Stimulated activated naive CD8-positive, alpha-beta T cell treated with anti-CD3 and anti-CD28 coated beads, Interleukin-15, amount 100 ng/mL, for 72 hours (primary cell): Measurements from ENCODE around the gene SCGB3A1.
A peak's percentile ranks its signal among the peaks of the same experiment; 100 is the strongest.

Experiments
- ATAC-seq: fragments of 150-1000 bp; cut with Tn5 transposase; 2 replicates; pipeline ENCODE4 v1.10.0; 2021; ENCODE audit warnings: mild to moderate bottlenecking, moderate library complexity
- DNase-seq, 2 donors: peaks; one replicate each; pipeline ENCODE4 v3.0.0; 2021 to 2022
- H3K27ac Mint-ChIP-seq, 2 donors: one replicate each; pipeline ENCODE4 v1.8.0; 2022; ENCODE audit warnings: mild to moderate bottlenecking in 2 of 2, mixed read lengths in 2 of 2, moderate library complexity in 2 of 2
- H3K27me3 Mint-ChIP-seq: one replicate; pipeline ENCODE4 v1.8.0; 2022; ENCODE audit warnings: mixed read lengths
- H3K4me1 Mint-ChIP-seq: one replicate; pipeline ENCODE4 v1.8.0; 2022; ENCODE audit warnings: mild to moderate bottlenecking, mixed read lengths
- H3K4me3 Mint-ChIP-seq, 2 donors: one replicate each; pipeline ENCODE4 v1.8.0; 2022; ENCODE audit warnings: mild to moderate bottlenecking in 2 of 2, mixed read lengths in 2 of 2, moderate library complexity in 1 of 2
- H3K9me3 Mint-ChIP-seq, 2 donors: one replicate each; pipeline ENCODE4 v1.8.0; 2022; ENCODE audit warnings: mixed read lengths in 2 of 2

SCGB3A1 gene

DNA sequence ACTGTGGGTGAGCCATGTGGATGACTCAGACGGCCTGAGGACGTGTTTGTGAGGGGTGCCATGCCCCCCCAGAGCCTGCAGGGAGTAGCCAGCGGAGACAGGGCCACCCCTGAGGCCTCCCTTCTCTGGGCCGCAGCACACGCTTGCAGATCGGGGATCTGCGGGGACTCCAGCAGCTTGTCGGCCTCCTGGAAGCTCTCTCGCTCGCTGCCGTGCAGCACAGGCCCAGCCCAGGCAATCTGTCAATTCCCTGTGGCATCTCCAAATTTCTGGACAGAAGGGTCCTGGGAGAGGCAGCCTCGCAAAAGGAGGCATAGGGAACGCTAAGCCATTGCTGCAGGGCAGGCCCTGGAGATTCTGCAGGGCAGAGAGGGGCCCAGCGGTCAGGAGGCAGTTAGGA lies 36.9 kb upstream of the SCGB3A1 start:
- H3K4me3 Mint-ChIP-seq = no peak overlapping the region
- DNase-seq = no peak
- no peak for ATAC-seq
- no peaks in the 10 kb centered on the region for H3K27me3 Mint-ChIP-seq
- H3K9me3 Mint-ChIP-seq = no peaks in the 10 kb centered on the region
- peaks cover 26% of the 10 kb centered on the region for H3K4me1 Mint-ChIP-seq
- no peak overlapping the region for H3K27ac Mint-ChIP-seq

DNA sequence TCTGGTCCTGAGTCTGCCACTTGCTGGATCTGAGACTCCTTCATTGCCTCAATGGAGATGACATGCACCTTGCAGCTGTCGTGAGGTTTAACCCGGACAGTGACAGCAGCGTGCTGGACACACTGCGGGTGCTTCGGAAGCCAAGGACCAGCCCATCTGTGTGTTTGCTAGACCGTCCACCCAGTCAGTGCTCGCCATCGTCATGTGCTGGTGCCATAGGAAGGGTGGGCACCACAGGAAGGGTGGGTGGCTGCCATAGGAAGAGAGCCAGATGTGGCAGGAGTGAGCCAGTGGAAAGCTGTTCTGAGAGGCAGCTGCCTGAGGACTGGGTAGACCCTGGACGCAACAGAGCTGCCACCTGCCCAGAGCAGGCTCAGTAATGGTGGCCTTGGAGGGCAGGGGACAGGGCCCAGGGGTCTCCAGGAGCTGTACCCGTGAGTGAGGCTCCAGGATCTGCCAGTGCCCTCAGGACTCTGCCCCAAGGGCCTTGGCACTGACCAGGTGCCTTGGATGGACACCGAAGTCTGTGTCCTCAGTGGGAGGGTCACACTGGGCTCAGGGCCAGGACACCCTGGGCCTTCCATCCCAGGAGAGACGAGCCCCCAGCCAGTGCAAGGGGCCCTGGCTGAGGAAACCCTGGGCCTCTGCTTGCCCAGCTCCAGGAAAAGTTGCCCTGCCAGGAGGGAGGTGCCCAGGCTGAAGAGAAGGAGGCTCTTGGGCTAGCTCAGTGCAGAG lies 36.3 kb upstream of the SCGB3A1 start:
- H3K4me3 Mint-ChIP-seq = no peak overlapping the region
- DNase-seq (no peak), ATAC-seq (no peak)
- H3K27me3 Mint-ChIP-seq = no peaks in the 10 kb centered on the region
- no peak overlapping the region for H3K27ac Mint-ChIP-seq
- H3K4me1 Mint-ChIP-seq = peaks cover 33% of the 10 kb centered on the region
- H3K9me3 Mint-ChIP-seq = no peaks in the 10 kb centered on the region

DNA sequence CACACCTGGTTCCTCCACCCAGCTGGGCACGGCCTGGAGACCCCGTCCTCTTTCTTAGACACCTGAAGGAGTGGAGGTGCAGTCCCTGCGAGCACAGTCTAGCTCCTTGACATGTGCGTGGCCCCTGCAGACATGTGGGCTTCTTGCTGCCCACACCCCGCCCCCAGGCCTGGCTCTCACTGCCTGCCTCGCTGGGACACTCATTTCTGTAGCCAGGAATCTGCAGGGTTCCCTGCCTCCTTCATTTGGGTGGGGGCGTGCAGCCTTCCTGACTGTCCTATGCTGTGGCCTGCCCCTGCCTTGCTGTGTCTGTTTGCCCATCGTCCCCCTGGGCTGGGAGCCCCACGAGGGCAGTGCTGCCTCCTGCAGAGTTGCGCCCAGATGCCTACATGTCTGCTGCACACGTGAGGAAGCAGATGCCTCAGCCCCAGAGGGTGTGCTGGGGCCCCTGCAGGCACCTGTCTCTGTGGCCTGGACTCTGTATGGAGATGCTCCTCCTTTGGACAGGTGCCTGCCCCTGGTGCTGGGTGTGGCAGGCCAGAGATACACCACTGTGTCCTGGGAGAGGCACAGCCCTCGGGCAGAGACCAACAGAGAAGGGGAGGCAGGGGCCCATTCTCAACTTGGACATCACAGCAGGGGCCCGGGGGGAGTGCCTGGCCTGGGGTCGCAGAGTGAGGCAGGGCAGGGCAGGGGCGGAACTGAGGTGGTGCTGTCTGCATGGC lies 35.5 kb upstream of the SCGB3A1 start:
- peak overlapping the region in 1 of 2 donors; percentile 74 for H3K27ac Mint-ChIP-seq
- no peaks in the 10 kb centered on the region for H3K9me3 Mint-ChIP-seq
- ATAC-seq (no peak), DNase-seq (no peak)
- H3K27me3 Mint-ChIP-seq = no peaks in the 10 kb centered on the region
- H3K4me3 Mint-ChIP-seq = no peak overlapping the region
- peaks cover 40% of the 10 kb centered on the region for H3K4me1 Mint-ChIP-seq

DNA sequence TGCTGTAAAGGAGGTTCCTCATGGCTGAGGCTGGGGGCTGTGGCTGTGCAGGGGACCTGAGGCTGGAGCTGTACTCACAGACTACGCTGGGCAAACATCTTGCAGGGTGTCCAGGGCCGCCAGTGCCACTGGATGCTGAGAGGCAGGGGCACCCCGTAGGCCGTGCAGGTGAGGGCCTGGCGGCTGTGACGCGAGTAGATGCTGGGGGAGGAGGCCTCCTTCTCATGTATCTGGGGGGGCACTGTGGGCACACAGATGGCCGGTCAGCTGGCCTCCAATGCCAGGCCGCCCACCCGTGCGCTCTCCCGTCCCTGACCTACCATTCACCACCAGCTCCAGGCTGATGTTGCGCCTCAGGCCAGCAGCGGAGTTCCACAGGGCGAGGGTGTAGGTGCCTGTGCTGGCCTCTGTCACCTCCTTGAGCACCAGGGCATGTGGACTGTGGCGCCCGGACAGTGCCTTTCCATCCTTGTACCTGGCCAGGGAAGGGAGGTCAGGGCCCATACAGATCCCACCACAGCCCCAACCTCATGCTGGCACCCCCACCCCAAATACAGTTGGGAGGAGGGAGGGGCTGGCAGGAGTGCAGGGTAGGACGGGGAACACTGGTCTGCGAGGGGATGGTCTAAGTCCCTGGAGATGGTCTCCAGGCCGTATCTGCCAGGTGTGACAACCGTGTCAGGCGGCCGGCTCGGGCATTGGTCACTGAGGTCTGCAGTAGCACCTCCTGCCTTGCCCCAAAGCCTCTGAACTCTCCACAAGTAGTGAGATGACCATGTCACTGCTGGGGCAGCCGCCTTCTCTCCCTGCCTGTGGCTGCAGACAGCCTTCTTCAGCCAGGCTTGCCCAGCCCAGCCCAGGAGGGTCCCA lies 34.7 kb upstream of the SCGB3A1 start:
- H3K27me3 Mint-ChIP-seq = no peaks in the 10 kb centered on the region
- no peak overlapping the region for H3K27ac Mint-ChIP-seq
- no peak overlapping the region for H3K4me3 Mint-ChIP-seq
- DNase-seq (no peak), ATAC-seq (no peak)
- H3K9me3 Mint-ChIP-seq = no peaks in the 10 kb centered on the region
- H3K4me1 Mint-ChIP-seq = peaks cover 40% of the 10 kb centered on the region

DNA sequence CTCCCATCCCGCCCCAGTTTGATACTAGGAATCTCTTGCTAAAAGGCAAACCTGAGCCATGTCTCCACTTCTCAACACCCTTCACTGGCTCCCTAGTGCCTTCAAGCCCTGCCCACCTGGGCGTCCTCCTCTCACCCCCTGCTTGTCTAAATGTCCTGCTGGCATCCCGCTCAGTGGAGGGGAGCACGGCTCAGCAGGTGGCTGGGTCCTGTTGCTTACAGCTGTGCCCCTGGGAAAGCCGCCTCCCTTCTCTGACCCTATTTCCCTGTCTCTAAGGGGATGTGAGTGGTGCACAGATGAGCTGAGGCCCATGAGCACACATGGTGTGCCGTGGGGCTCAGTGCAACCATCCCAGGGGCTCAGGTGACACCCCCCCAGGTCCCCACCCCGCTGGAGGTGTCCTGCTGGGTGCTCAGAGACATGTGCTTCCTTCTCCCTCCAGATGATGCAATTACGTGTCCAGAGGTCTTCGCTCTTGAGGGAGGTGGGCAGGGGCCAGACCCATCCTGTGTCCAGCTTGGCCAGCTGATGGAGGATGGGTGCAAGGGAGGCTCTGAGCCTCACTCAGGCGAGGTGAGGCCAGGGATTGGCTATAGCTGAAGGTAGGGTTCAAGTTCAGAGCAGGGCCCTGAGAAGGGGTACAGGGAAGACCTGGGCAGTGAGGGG lies 34.0 kb upstream of the SCGB3A1 start:
- Mint-ChIP-seq H3K4me1 (peaks cover 40% of the 10 kb centered on the region), H3K4me3 (no peak overlapping the region), H3K9me3 (no peaks in the 10 kb centered on the region), H3K27ac (no peak overlapping the region), H3K27me3 (no peaks in the 10 kb centered on the region)
- no peak for ATAC-seq
- no peak for DNase-seq

DNA sequence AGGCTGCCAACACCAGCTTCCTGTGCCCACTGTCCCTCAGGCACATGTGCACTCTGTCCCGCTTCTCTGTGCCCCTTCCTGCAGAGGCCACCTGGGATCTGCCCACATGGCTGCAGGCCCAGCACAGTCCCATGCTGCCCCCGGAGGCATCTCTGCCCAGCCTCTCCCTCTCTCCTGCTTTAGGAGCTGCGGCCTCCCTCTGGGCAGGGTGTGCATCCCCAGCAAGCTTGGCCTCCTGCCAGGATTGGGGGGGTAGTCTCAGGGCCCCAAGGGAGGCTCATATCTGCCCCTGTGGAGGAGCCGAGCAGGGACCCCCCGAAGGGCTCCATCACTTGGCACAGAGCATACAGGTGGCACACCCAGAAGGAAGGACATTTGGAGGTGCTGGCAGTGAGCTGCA lies 33.3 kb upstream of the SCGB3A1 start:
- no peak for ATAC-seq
- H3K9me3 Mint-ChIP-seq = no peaks in the 10 kb centered on the region
- no peaks in the 10 kb centered on the region for H3K27me3 Mint-ChIP-seq
- no peak overlapping the region for H3K4me3 Mint-ChIP-seq
- H3K27ac Mint-ChIP-seq = peak overlapping the region in 1 of 2 donors; percentile 70
- peaks cover 40% of the 10 kb centered on the region for H3K4me1 Mint-ChIP-seq
- DNase-seq = no peak

DNA sequence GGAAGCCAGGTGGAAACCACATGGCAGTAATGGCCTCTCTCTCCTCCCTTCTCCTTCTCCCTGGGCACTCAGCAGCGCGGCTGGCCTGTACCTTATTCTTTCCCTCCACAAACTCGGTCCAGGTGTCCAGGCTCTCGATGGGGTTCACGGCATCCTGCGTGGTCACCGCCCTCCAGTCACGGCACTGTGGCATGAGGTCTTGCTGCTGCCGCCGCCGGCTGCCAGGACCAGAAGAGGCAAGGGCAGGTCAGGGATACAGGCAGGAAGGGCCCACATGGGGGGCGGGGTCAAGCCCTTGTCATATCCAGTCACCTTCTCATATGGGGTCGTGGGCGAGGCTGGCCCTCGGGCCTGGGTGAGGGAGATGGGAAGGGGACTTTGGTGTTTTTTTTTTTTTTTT lies 32.5 kb upstream of the SCGB3A1 start:
- H3K27me3 Mint-ChIP-seq = no peaks in the 10 kb centered on the region
- peak overlapping the region; percentile 33 to 66 for H3K4me3 Mint-ChIP-seq
- DNase-seq (no peak), ATAC-seq (no peak)
- no peaks in the 10 kb centered on the region for H3K9me3 Mint-ChIP-seq
- H3K4me1 Mint-ChIP-seq = peaks cover 40% of the 10 kb centered on the region
- peak overlapping the region; percentile 76 to 97 for H3K27ac Mint-ChIP-seq

DNA sequence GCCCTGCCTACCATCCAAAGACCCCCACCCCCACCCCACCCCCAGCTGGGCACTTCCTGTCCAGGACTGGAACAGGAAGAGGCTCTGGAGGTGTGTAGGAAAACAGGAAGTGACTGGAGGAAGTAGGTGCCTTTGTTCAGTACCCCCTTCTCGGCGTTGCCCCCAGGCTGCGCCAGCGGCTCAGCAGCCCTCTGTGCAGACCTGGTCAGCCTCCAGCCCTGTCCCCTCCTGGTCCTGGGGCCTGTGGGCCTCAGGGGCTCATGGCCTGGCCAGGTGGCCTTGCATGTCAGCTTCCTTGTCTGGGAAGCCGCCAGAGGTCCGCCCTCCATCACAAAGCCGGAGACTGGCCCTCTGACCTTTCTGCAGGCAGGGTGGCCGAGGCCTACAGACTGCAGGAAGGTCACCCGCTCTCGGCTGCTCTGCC lies 32.1 kb upstream of the SCGB3A1 start:
- Mint-ChIP-seq H3K9me3 (no peaks in the 10 kb centered on the region), H3K27ac (peak overlapping the region in 1 of 2 donors; percentile 42), H3K4me3 (peak overlapping the region in 1 of 2 donors; percentile 66), H3K27me3 (no peaks in the 10 kb centered on the region), H3K4me1 (peaks cover 40% of the 10 kb centered on the region)
- no peak for DNase-seq
- ATAC-seq = no peak

DNA sequence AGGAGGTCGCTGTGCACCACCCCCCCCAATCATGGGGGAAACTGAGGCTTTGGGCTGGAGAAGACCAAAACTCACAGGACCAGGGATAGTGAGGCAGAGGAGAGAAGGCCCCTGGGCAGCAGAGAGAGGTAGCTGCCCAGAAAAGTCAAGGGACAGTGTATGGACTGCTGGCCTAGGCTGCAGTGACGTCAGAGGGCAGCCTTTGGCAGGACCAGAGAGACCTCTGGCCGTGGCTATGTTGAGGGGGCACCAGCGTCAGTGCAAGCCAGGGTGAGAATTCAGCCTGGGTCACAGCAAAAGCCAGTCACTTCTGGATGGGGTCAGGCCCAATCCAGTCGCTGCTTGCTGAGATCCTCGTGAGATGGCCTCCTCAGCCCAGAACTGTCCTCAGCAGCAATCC lies 31.6 kb upstream of the SCGB3A1 start:
- Mint-ChIP-seq H3K4me1 (peaks cover 40% of the 10 kb centered on the region), H3K9me3 (no peaks in the 10 kb centered on the region), H3K27me3 (no peaks in the 10 kb centered on the region), H3K27ac (peak overlapping the region; percentile 33 to 42), H3K4me3 (no peak overlapping the region)
- DNase-seq (no peak), ATAC-seq (no peak)

DNA sequence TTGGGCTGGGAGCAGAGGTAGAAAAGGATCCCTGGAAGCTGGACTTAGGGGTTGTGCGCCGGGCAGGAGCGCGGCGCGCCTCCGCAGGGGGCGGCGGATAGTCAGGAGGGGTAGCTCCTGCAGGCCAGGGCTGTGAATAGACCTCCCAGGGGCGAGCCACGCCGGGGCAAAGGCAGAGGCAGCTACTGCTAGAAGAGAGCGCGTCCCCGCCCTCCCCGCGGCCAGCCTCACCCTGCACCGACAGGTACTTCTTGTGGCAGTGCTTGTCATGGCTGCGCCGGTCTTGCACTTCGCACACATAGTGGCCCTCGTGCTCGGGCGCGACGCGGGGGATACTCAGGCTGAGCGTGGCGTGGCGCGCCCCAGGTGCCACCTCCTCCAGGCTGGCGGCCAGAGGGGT lies 30.0 kb upstream of the SCGB3A1 start:
- Mint-ChIP-seq H3K9me3 (no peaks in the 10 kb centered on the region), H3K4me3 (no peak overlapping the region), H3K4me1 (peaks cover 31% of the 10 kb centered on the region), H3K27me3 (no peaks in the 10 kb centered on the region), H3K27ac (no peak overlapping the region)
- ATAC-seq (peak; percentile 5), DNase-seq (no peak)

DNA sequence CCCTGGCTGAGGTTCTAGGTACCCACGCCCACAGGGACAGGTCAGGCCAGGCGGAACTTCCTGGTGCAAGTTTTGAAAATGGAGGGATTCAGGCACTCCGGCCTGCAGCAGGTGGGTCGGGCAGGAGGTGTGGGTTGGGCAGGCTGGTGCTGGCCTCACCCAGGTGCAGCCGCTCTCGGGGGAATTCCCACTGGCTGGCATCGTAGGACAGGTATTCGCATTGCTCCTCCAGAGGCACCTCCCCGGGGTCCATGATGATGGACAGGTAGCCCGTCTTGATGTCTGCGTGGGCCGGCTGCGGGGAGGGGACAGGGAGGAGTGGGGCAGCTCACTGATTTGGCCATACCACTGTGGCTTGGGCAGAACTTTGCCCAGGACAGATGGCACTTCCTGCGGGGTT lies 28.7 kb upstream of the SCGB3A1 start:
- Mint-ChIP-seq H3K27me3 (no peaks in the 10 kb centered on the region), H3K4me1 (peaks cover 31% of the 10 kb centered on the region), H3K9me3 (no peaks in the 10 kb centered on the region), H3K4me3 (no peak overlapping the region), H3K27ac (no peak overlapping the region)
- no peak for ATAC-seq
- DNase-seq = no peak

DNA sequence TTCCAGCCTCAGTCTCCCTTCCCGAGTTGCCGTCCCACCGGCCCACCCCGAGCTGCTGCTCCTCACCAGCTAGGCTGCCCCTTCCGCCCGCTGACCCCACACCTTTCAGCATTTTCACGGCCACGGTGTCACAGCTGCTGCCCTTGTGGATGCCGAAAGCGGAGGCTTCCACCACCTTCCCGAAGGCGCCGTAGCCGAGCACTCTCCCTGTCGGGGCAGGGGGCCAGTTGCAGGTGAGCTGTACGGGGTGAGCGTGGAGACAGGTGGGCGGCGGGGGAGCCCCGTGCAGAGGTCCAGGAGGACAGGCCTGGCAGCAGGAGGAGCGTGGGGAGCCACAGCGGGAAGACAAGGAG lies 28.2 kb upstream of the SCGB3A1 start:
- Mint-ChIP-seq H3K4me3 (no peak overlapping the region), H3K4me1 (peaks cover 27% of the 10 kb centered on the region), H3K27me3 (no peaks in the 10 kb centered on the region), H3K27ac (no peak overlapping the region), H3K9me3 (no peaks in the 10 kb centered on the region)
- ATAC-seq = no peak
- DNase-seq = no peak

DNA sequence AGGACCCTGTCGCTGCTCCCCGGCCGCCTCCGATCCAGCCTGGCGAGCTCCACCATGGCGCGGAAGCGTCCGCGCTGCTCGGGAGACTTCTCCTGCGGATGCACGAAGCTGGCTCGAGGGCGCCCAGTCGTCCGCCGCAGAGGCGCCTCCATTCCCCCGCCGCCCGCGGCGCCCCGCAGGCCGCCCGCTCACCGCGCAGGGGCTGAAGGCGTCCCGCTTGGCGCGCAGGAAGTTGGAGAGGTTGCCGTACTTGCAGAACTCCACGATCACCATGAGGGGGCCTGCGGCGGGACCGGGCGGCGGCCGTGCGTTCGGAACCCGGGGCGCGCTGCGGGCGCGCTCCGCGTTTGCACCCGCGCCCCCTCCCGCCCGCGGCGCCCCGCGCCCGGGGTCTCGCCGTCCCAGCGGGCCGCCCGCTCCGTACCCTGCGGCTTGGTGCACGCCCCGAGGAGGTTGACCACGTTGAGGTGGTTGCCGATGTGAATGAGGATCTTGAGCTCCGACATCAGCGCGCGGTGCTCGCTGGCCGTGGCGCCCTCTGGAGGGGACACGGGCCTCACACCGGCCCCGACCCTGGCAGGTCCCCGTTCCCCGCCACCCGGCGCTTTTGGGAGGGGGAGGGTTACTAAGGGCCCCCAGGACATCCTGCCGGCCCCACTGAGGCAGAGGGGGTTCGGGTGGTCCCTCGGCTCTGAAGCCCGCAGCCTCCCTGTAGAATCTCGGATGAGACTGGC lies 27.7 kb upstream of the SCGB3A1 start:
- peak; percentile 71 for ATAC-seq
- H3K4me3 Mint-ChIP-seq = peak overlapping the region; percentile 44 to 70
- no peaks in the 10 kb centered on the region for H3K9me3 Mint-ChIP-seq
- no peak overlapping the region for H3K27ac Mint-ChIP-seq
- DNase-seq = peak; percentile 48 to 52
- peaks cover 21% of the 10 kb centered on the region for H3K4me1 Mint-ChIP-seq
- H3K27me3 Mint-ChIP-seq = no peaks in the 10 kb centered on the region

DNA sequence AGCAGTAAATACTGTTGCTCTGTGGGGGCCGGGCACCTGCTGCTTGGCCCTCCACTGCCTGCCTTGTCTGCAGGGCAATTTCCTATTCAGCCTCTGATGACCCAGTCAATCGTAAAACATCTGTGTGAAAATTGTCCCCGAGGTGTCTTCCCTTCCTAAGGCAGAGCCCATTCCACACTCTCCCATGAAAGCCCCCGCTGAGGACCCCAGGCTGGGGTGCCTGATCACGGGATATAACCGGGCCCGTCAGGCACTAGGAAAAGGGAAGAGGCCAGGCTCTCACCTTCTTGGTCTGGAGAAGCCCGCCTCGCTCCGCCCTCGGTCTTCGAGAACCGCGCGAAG lies 27.2 kb upstream of the SCGB3A1 start:
- Mint-ChIP-seq H3K9me3 (no peaks in the 10 kb centered on the region), H3K4me3 (peak overlapping the region; percentile 35 to 70), H3K27me3 (no peaks in the 10 kb centered on the region), H3K4me1 (peaks cover 16% of the 10 kb centered on the region), H3K27ac (no peak overlapping the region)
- ATAC-seq (no peak), DNase-seq (no peak)

DNA sequence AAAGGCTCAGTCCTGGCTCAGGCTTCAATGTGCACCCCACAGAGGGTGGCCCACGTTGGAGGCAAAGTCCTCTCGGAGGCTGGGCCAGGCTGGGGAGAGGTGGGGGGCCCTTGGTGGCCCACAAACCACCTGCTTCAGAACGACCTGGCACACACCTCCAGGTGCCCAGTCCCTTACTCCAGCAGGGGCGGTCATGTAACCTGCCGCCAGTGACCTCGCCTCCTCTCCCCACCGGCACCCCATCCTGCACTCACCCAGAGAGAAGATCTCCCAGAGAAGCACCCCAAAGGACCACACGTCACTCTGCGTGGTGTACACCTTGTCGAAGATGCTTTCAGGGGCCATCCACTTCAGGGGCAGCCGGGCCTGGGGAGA lies 22.5 kb upstream of the SCGB3A1 start:
- DNase-seq = no peak
- no peak overlapping the region for H3K4me3 Mint-ChIP-seq
- peaks cover 6% of the 10 kb centered on the region for H3K4me1 Mint-ChIP-seq
- H3K27me3 Mint-ChIP-seq = no peaks in the 10 kb centered on the region
- no peak overlapping the region for H3K27ac Mint-ChIP-seq
- ATAC-seq = peak; percentile 2
- no peaks in the 10 kb centered on the region for H3K9me3 Mint-ChIP-seq
